ENCODE data around the gene SSH2.
A peak's percentile ranks its signal among the peaks of the same experiment; 100 is the strongest.

SSH2 gene

DNA sequence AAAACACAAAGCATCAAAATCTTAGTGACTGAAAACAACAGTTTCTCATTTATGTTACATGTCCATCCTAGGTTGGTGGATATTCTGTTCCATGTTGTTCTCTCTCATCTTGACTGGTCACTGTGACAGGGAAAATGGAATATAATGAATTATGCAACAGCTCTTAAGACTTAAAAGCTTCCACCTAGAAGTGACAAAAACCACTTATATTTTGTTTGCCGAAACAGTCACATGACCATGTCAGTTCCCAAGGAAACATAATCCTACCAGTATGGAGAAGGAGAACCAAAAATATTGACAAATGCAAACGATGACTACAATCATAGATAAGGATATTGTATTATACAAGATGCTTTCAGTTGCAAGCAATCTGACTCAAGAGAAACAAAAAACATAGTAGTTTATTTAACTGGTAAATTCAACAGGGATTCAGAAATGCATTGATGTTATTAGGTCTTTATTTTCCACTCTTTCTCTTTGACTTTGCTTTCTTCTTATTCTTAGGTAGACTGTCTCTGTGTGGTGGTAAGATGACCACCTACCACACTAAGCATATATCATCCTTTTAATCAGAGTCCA is 103.8 kb downstream of the SSH2 start:
- H3K27me3 ChIP-seq (ENCODE audit: control insufficient read depth in 1 of 2, insufficient read depth in 2 of 2, low read length in 2 of 2), result no peaks in the 10 kb centered on the region
- H3K4me1 ChIP-seq (ENCODE audit: control insufficient read depth in 1 of 2, insufficient read depth in 2 of 2, low read length in 2 of 2), result peaks cover 11 to 45% of the 10 kb centered on the region in 2 donors
- H3K9ac ChIP-seq (ENCODE audit: low read depth in 1 of 2, low read length in 2 of 2), result no peak overlapping the region
- no peaks in the 10 kb centered on the region for H3K36me3 ChIP-seq (ENCODE audit: control insufficient read depth in 1 of 2, insufficient read depth in 2 of 2, low read length in 2 of 2)
- H3K27ac ChIP-seq (ENCODE audit: low read depth, low read length), result peak overlapping the region; percentile 27
- H3K9me3 ChIP-seq (ENCODE audit: control insufficient read depth in 1 of 2, low read length in 2 of 2), result no peaks in the 10 kb centered on the region
- H3K4me3 ChIP-seq (ENCODE audit: low read depth in 1 of 2, low read length in 2 of 2), result peak overlapping the region in 1 of 2 donors; percentile 8

DNA sequence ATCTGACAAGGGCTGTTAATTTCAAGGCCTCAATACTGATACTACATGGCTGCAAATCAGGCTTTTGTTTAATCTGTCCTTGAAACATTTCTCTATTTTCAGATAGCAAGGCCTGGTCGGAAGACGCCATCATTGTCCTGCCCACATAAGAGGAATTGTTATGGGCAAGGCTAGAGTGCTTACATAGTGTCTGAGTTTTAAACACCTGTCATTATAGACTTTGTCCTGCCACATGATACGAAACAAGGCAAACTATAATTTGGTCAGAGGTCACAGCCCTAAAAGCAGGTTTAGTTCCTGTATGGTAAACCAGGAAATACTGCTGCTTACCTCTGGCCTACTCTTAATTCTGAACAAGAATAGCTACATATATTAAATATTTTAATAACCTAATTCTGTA is 104.4 kb downstream of the SSH2 start:
- no peak overlapping the region for H3K9ac ChIP-seq (ENCODE audit: low read depth in 1 of 2, low read length in 2 of 2)
- H3K4me1 ChIP-seq (ENCODE audit: control insufficient read depth in 1 of 2, insufficient read depth in 2 of 2, low read length in 2 of 2), result peaks cover 11 to 45% of the 10 kb centered on the region in 2 donors
- no peaks in the 10 kb centered on the region for H3K36me3 ChIP-seq (ENCODE audit: control insufficient read depth in 1 of 2, insufficient read depth in 2 of 2, low read length in 2 of 2)
- H3K27me3 ChIP-seq (ENCODE audit: control insufficient read depth in 1 of 2, insufficient read depth in 2 of 2, low read length in 2 of 2), result no peaks in the 10 kb centered on the region
- H3K4me3 ChIP-seq (ENCODE audit: low read depth in 1 of 2, low read length in 2 of 2), result no peak overlapping the region
- H3K9me3 ChIP-seq (ENCODE audit: control insufficient read depth in 1 of 2, low read length in 2 of 2), result no peaks in the 10 kb centered on the region
- H3K27ac ChIP-seq (ENCODE audit: low read depth, low read length), result no peak overlapping the region

DNA sequence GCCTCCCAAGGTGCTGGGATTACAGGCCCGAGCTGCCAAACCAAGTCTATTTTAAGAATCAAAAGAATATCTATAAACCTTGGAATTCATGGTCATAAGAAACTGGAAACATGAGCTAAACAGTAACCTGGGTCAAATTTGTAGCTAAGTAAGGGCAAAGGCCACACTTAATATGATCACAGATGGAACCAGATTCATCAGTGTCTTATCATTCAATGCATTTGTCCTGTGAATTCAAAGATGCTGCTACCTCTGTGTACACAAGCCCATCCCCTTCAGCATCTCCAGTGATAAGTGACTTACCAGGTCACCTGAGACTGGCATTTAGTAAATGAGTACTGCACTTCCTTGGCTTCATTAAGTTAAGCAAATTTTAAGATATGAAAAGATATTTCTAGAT is 108.1 kb downstream of the SSH2 start:
- peaks cover 11 to 30% of the 10 kb centered on the region in 2 donors for H3K4me1 ChIP-seq (ENCODE audit: control insufficient read depth in 1 of 2, insufficient read depth in 2 of 2, low read length in 2 of 2)
- no peaks in the 10 kb centered on the region for H3K27me3 ChIP-seq (ENCODE audit: control insufficient read depth in 1 of 2, insufficient read depth in 2 of 2, low read length in 2 of 2)
- H3K9me3 ChIP-seq (ENCODE audit: control insufficient read depth in 1 of 2, low read length in 2 of 2), result no peaks in the 10 kb centered on the region
- H3K4me3 ChIP-seq (ENCODE audit: low read depth in 1 of 2, low read length in 2 of 2), result no peak overlapping the region
- no peak overlapping the region for H3K9ac ChIP-seq (ENCODE audit: low read depth in 1 of 2, low read length in 2 of 2)
- H3K36me3 ChIP-seq (ENCODE audit: control insufficient read depth in 1 of 2, insufficient read depth in 2 of 2, low read length in 2 of 2), result no peaks in the 10 kb centered on the region
- H3K27ac ChIP-seq (ENCODE audit: low read depth, low read length), result no peak overlapping the region

DNA sequence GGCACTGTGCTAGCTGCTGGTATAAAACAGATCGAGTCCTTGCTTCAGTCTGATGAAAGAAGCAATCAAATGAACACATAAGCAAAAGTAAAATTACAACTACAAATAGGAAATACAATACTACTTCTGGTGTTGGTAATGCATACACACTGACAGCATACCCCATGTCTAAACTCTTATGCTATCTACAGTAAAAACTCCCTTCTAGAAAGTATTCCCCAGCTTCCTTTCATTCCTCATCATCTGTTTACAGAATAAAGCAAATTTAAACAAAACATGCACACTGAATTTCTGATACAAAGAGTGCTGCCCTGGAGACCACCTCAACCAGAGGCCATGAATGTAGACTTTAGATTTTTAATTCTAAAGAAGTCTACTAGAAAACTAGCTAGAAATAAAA is 109.6 kb downstream of the SSH2 start:
- H3K9me3 ChIP-seq (ENCODE audit: control insufficient read depth in 1 of 2, low read length in 2 of 2), result no peaks in the 10 kb centered on the region
- H3K27ac ChIP-seq (ENCODE audit: low read depth, low read length), result no peak overlapping the region
- no peak overlapping the region for H3K9ac ChIP-seq (ENCODE audit: low read depth in 1 of 2, low read length in 2 of 2)
- no peak overlapping the region for H3K4me3 ChIP-seq (ENCODE audit: low read depth in 1 of 2, low read length in 2 of 2)
- H3K27me3 ChIP-seq (ENCODE audit: control insufficient read depth in 1 of 2, insufficient read depth in 2 of 2, low read length in 2 of 2), result no peaks in the 10 kb centered on the region
- H3K4me1 ChIP-seq (ENCODE audit: control insufficient read depth in 1 of 2, insufficient read depth in 2 of 2, low read length in 2 of 2), result peaks cover 6 to 19% of the 10 kb centered on the region in 2 donors
- no peaks in the 10 kb centered on the region for H3K36me3 ChIP-seq (ENCODE audit: control insufficient read depth in 1 of 2, insufficient read depth in 2 of 2, low read length in 2 of 2)

DNA sequence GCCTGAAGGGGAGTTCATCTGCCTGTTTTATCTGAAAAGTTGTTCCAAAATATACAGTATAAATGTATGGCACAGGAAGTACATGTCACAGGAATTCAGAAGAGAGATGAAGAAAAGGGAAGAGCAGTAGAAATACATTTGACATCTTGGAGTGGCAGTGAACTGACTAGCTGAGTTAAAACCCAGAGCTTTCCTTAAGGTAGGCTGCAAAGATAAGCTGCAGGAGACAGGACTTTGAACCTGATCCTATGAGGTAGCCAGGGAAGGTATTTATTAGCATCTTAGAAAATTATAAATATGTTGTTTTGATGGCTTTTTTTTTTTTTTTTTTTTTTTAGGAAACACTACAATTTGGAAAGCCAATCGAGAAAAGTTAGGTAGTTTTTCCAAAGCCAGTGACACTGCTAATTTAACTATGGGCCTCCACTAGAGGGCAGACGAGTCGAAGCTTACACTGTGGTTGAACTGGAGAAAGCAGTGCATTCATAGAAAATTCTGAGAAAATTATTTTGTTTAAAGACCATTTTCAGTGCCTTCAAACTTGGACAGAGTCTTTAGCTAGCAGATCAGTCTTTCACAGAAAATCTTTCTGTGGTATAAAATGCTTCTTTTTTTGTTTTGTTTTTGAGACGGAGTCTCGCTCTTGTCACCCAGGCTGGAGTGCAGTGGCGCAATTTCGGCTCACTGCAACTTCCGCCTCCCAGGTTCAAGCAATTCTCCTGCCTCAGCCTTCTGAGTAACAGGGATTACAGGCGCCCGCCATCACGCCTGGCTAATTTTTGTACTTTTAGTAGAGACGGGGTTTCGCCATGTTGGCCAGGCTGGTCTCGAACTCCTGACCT is 122.3 kb downstream of the SSH2 start:
- H3K4me1 ChIP-seq (ENCODE audit: control insufficient read depth in 1 of 2, insufficient read depth in 2 of 2, low read length in 2 of 2), result peaks cover 0 to 5% of the 10 kb centered on the region in 2 donors
- H3K27me3 ChIP-seq (ENCODE audit: control insufficient read depth in 1 of 2, insufficient read depth in 2 of 2, low read length in 2 of 2), result no peaks in the 10 kb centered on the region
- H3K9ac ChIP-seq (ENCODE audit: low read depth in 1 of 2, low read length in 2 of 2), result no peak overlapping the region
- H3K36me3 ChIP-seq (ENCODE audit: control insufficient read depth in 1 of 2, insufficient read depth in 2 of 2, low read length in 2 of 2), result no peaks in the 10 kb centered on the region
- no peak overlapping the region for H3K4me3 ChIP-seq (ENCODE audit: low read depth in 1 of 2, low read length in 2 of 2)
- no peaks in the 10 kb centered on the region for H3K9me3 ChIP-seq (ENCODE audit: control insufficient read depth in 1 of 2, low read length in 2 of 2)
- no peak overlapping the region for H3K27ac ChIP-seq (ENCODE audit: low read depth, low read length)

DNA sequence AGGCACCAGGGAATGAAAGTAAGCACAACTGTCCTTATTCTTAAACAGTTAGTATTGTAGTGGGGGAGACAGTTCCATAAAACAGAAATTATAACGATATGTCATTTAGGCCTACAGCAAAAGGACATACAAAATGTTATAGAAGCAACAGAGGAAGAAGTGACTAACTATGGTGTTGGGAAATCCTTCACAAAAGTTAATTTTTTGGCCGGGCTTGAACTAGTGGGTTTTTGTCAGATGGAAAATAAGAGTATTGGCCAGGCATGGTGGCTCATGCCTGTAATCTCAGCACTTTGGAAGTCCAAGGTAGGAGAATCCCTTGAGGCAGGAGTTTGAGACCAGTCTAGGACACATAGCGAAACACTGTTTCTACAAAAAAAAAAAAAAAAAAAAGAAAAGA is 127.8 kb downstream of the SSH2 start:
- peaks cover 0 to 2% of the 10 kb centered on the region in 2 donors for H3K4me1 ChIP-seq (ENCODE audit: control insufficient read depth in 1 of 2, insufficient read depth in 2 of 2, low read length in 2 of 2)
- H3K9me3 ChIP-seq (ENCODE audit: control insufficient read depth in 1 of 2, low read length in 2 of 2), result no peaks in the 10 kb centered on the region
- no peak overlapping the region for H3K4me3 ChIP-seq (ENCODE audit: low read depth in 1 of 2, low read length in 2 of 2)
- H3K9ac ChIP-seq (ENCODE audit: low read depth in 1 of 2, low read length in 2 of 2), result no peak overlapping the region
- no peaks in the 10 kb centered on the region for H3K27me3 ChIP-seq (ENCODE audit: control insufficient read depth in 1 of 2, insufficient read depth in 2 of 2, low read length in 2 of 2)
- no peak overlapping the region for H3K27ac ChIP-seq (ENCODE audit: low read depth, low read length)
- no peaks in the 10 kb centered on the region for H3K36me3 ChIP-seq (ENCODE audit: control insufficient read depth in 1 of 2, insufficient read depth in 2 of 2, low read length in 2 of 2)

DNA sequence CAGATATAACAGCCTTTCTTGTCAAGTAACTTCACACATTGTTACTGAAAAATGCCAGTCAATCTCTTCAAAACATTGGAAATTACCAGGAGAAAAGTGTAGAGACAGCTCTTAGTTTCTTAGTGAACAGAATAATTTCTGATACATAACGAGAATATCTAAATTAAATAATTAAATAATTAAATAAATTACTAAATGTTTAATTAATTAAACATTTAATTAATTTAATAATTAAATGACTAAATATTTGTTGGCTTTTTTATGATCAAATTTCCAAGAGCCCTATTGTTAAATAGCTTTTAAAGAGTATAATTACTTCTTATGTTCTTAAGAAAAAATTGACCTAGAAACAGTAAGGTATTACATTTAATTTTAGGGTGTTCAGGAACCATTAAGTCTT is 129.6 kb downstream of the SSH2 start:
- H3K9ac ChIP-seq (ENCODE audit: low read depth in 1 of 2, low read length in 2 of 2), result no peak overlapping the region
- H3K27me3 ChIP-seq (ENCODE audit: control insufficient read depth in 1 of 2, insufficient read depth in 2 of 2, low read length in 2 of 2), result no peaks in the 10 kb centered on the region

DNA sequence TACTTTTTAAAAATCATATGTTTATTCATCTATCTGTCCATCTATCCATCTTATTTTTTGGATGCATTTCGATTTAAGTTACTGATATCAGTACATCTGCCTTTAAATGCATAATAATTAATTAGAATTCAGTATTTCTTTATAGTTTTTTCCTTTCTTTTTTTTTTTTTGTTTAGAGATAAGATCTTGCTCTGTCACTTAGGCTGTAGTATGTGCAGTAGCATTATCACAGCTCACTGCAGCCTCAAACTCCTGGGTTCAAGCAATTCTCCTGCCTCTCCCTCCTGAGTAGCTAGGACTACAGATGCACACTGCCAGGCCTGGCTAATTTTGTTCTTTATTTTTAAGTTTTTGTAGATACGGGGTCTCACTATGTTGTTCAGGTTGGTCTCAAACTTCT is 133.4 kb downstream of the SSH2 start:
- Histone ChIP-seq H3K27ac (ENCODE audit: low read depth, low read length) (no peak overlapping the region), H3K36me3 (ENCODE audit: control insufficient read depth in 1 of 2, insufficient read depth in 2 of 2, low read length in 2 of 2) (no peaks in the 10 kb centered on the region), H3K9me3 (ENCODE audit: control insufficient read depth in 1 of 2, low read length in 2 of 2) (no peaks in the 10 kb centered on the region), H3K4me1 (ENCODE audit: control insufficient read depth in 1 of 2, insufficient read depth in 2 of 2, low read length in 2 of 2) (no peaks in the 10 kb centered on the region), H3K4me3 (ENCODE audit: low read depth in 1 of 2, low read length in 2 of 2) (no peak overlapping the region), H3K9ac (ENCODE audit: low read depth in 1 of 2, low read length in 2 of 2) (no peak overlapping the region), H3K27me3 (ENCODE audit: control insufficient read depth in 1 of 2, insufficient read depth in 2 of 2, low read length in 2 of 2) (no peaks in the 10 kb centered on the region)

More for the DNA sequence above, 129.6 kb downstream of the SSH2 start:
- Histone ChIP-seq H3K4me1 (ENCODE audit: control insufficient read depth in 1 of 2, insufficient read depth in 2 of 2, low read length in 2 of 2) (no peaks in the 10 kb centered on the region), H3K4me3 (ENCODE audit: low read depth in 1 of 2, low read length in 2 of 2) (no peak overlapping the region), H3K9me3 (ENCODE audit: control insufficient read depth in 1 of 2, low read length in 2 of 2) (no peaks in the 10 kb centered on the region), H3K36me3 (ENCODE audit: control insufficient read depth in 1 of 2, insufficient read depth in 2 of 2, low read length in 2 of 2) (no peaks in the 10 kb centered on the region), H3K27ac (ENCODE audit: low read depth, low read length) (no peak overlapping the region)

DNA sequence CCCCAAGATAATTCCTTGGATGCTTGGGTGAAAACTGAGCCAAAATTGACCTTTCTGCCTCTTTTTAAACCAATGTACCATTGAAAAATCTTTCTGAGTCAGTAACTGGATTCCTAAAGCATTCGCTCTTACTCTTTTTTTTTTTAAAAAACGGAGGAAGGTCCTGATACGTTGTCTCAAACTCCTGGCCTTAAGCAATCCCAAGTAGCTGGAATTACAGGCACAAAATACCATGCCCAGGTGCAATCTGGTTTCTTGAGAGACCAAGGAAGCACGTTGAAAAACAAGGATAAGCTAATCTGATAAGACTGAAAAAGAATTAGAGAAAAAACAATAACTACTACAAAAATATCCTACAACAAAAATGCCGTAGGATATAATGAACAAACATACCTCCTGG is 136.5 kb downstream of the SSH2 start:
- Histone ChIP-seq H3K27me3 (ENCODE audit: control insufficient read depth in 1 of 2, insufficient read depth in 2 of 2, low read length in 2 of 2) (no peaks in the 10 kb centered on the region), H3K9ac (ENCODE audit: low read depth in 1 of 2, low read length in 2 of 2) (no peak overlapping the region), H3K36me3 (ENCODE audit: control insufficient read depth in 1 of 2, insufficient read depth in 2 of 2, low read length in 2 of 2) (no peaks in the 10 kb centered on the region), H3K9me3 (ENCODE audit: control insufficient read depth in 1 of 2, low read length in 2 of 2) (no peaks in the 10 kb centered on the region), H3K27ac (ENCODE audit: low read depth, low read length) (no peak overlapping the region), H3K4me1 (ENCODE audit: control insufficient read depth in 1 of 2, insufficient read depth in 2 of 2, low read length in 2 of 2) (peaks cover 0 to 6% of the 10 kb centered on the region in 2 donors), H3K4me3 (ENCODE audit: low read depth in 1 of 2, low read length in 2 of 2) (no peak overlapping the region)

DNA sequence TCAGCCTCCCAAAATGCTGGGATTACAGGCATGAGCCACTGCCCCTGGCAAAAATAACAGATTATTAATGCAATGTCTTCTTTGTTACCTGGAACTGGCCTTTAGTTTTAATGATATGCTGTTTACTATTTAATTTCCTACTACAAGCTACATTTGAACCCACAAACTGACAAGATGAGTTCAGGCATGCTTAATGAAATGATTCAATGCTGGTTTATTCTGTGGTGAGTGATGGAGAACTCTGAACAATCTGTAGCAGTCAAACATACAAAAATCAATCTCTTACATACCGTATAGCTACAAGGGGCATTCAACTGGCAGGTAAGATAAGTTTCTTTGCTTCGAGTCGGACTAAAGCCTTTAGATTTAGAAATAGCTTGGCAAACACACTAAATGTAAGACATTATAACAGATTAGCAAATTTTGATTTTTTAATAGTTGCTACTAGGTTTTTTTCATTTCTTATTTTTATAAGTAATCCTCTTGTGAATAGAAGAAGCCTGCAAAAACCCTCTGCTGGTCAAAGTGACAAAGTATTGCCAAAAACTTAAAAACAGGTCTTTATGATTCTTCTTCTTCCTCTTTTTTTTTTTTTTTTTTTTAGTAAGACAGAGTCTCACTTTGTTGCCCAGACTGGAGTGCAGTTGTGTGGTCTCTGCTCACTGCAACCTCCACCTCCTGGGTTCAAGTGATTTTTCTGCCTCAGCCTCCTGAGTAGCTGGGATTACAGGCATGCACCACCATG is 138.5 kb downstream of the SSH2 start:
- no peak overlapping the region for H3K27ac ChIP-seq (ENCODE audit: low read depth, low read length)
- no peak overlapping the region for H3K4me3 ChIP-seq (ENCODE audit: low read depth in 1 of 2, low read length in 2 of 2)
- H3K27me3 ChIP-seq (ENCODE audit: control insufficient read depth in 1 of 2, insufficient read depth in 2 of 2, low read length in 2 of 2), result no peaks in the 10 kb centered on the region
- no peaks in the 10 kb centered on the region for H3K9me3 ChIP-seq (ENCODE audit: control insufficient read depth in 1 of 2, low read length in 2 of 2)
- peaks cover 0 to 13% of the 10 kb centered on the region in 2 donors for H3K4me1 ChIP-seq (ENCODE audit: control insufficient read depth in 1 of 2, insufficient read depth in 2 of 2, low read length in 2 of 2)
- H3K36me3 ChIP-seq (ENCODE audit: control insufficient read depth in 1 of 2, insufficient read depth in 2 of 2, low read length in 2 of 2), result no peaks in the 10 kb centered on the region
- H3K9ac ChIP-seq (ENCODE audit: low read depth in 1 of 2, low read length in 2 of 2), result no peak overlapping the region

Measured in duodenal mucosa (tissue), 2 donors.